HEK293 (cell line): ENCODE measurements around the gene FRG2C.
"Not testable (repeated sequence)": the region's sequence is repeated elsewhere in the genome, so short reads cannot be mapped to it uniquely, and the experiment has no call there.

Experiments
- CTCF ChIA-PET: fragments of 350-600 bp; formaldehyde crosslinking; extraction: SDS; loops from one replicate; lab custom pipeline; 2021; ENCODE audit warnings: antibody characterized with exemption; lab: Yijun Ruan, JAX
- POLR2A ChIA-PET: fragments of 300-600 bp; formaldehyde crosslinking; extraction: SDS; loops from one replicate; lab custom pipeline; 2020; ENCODE audit warnings: antibody characterized with exemption, inconsistent platforms; lab: Yijun Ruan, JAX
- H3K27ac ChIP-seq: fragments of 200-500 bp; sonication (Bioruptor generic); 2 replicates; pipeline ENCODE4 v1.5.1; 2014; ENCODE audit warnings: low read depth, low read length, control low read depth, inconsistent platforms; ENCODE audit errors: extremely low read depth
- H3K36me3 ChIP-seq, 2 experiments: fragments of 200-500 bp in 1 of 2; sonication (Bioruptor generic) in 1 of 2; 1 replicate in 1 of 2; 2 replicates in 1 of 2; pipeline ENCODE4 v1.5.1; 2014 to 2017; ENCODE audit warnings: inconsistent platforms in 2 of 2, low read length in 2 of 2; ENCODE audit not compliant: control insufficient read depth in 2 of 2, insufficient read depth in 1 of 2
- H3K4me1 ChIP-seq: fragments of 200-500 bp; sonication (Bioruptor generic); 2 replicates; pipeline ENCODE4 v1.5.1; 2014; ENCODE audit warnings: mild to moderate bottlenecking, low read length, inconsistent platforms; ENCODE audit not compliant: control insufficient read depth, insufficient read depth
- H3K4me3 ChIP-seq: 2 replicates; pipeline ENCODE4 v1.5.1; 2011; ENCODE audit warnings: low read depth, mild to moderate bottlenecking, control low read depth, low read length, moderate library complexity
- H3K9me3 ChIP-seq: fragments of 200-500 bp; sonication (Bioruptor generic); 2 replicates; pipeline ENCODE4 v1.5.1; 2014; ENCODE audit warnings: low read depth, low read length, inconsistent platforms; ENCODE audit not compliant: control insufficient read depth, insufficient read depth
- ZNF202 ChIP-seq: fragments of 450-650 bp; formaldehyde crosslinking; IDR thresholded peaks from 2 replicates; pipeline ENCODE4 v1.5.1; 2016; ENCODE audit warnings: missing biosample characterization, missing genetic modification characterization, borderline replicate concordance
- ZNF335 ChIP-seq: fragments of 450-650 bp; formaldehyde crosslinking; conservative IDR thresholded peaks from 2 replicates; pipeline ENCODE4 v1.5.1; 2016; ENCODE audit warnings: missing biosample characterization, missing genetic modification characterization

The FRG2C gene

GRCh38 chr3:75658411-75659107 lies 5.6 kb upstream of the FRG2C start (continued):
- 0 out of 2 replicates have a peak, but pooled peaks have one; percentile 46 for TF ChIP-seq ZNF202

- H3K9me3 ChIP-seq, H3K27ac ChIP-seq, H3K4me1 ChIP-seq, H3K36me3 ChIP-seq: not testable (repeated sequence)
- H3K4me3 ChIP-seq = peak overlapping the region; percentile 61
- peak; percentile 83 for TF ChIP-seq ZNF335 (tag by site-specific recombination)
- TF ChIP-seq, all 188 proteins: peak for 1; not testable (repeated sequence) for 187
- CTCF ChIA-PET, POLR2A ChIA-PET: not testable (repeated sequence)
These were observed 5.1 kb upstream of the FRG2C start for GRCh38 chr3:75659108-75659433.

- H3K36me3 ChIP-seq, H3K4me1 ChIP-seq, H3K9me3 ChIP-seq, POLR2A ChIA-PET, H3K27ac ChIP-seq, H3K4me3 ChIP-seq, CTCF ChIA-PET: not testable (repeated sequence)
These were observed 1.5 kb downstream of the FRG2C start for GRCh38 chr3:75665626-75666025.

GRCh38 chr3:75667757-75668701 lies 3.9 kb downstream of the FRG2C start:
- H3K4me3 ChIP-seq, H3K9me3 ChIP-seq, POLR2A ChIA-PET, H3K36me3 ChIP-seq, CTCF ChIA-PET, H3K27ac ChIP-seq, H3K4me1 ChIP-seq: not testable (repeated sequence)

GRCh38 chr3:75668759-75669347 lies 4.7 kb downstream of the FRG2C start:
- H3K27ac ChIP-seq, POLR2A ChIA-PET, CTCF ChIA-PET: not testable (repeated sequence)

GRCh38 chr3:75669348-75670297 lies 5.5 kb downstream of the FRG2C start:
- CTCF ChIA-PET = interaction anchor here (1.5 kb wide), 1 partner anchor 21 kb away, joined by 3 read pairs; no protein-coding TSS in a partner anchor
- H3K4me3 ChIP-seq, H3K9me3 ChIP-seq, H3K4me1 ChIP-seq, H3K36me3 ChIP-seq, POLR2A ChIA-PET, H3K27ac ChIP-seq: not testable (repeated sequence)

More at GRCh38 chr3:75668759-75669347, 4.7 kb downstream of the FRG2C start:
- H3K9me3 ChIP-seq, H3K36me3 ChIP-seq, H3K4me1 ChIP-seq, H3K4me3 ChIP-seq: not testable (repeated sequence)

GRCh38 chr3:75670298-75671286 lies 6.5 kb downstream of the FRG2C start:
- CTCF ChIA-PET = interaction anchor here (0.5 to 1.5 kb wide), 2 partner anchors 10 to 20 kb away, joined by 3 read pairs; no protein-coding TSS in a partner anchor
- H3K36me3 ChIP-seq, H3K4me1 ChIP-seq, H3K27ac ChIP-seq, POLR2A ChIA-PET, H3K9me3 ChIP-seq, H3K4me3 ChIP-seq: not testable (repeated sequence)
